NCI-H345 treated with DMSO at 0.1 percent for 48 hours (cell line): ENCODE results near the gene MRNIP.
A peak's percentile ranks its signal among the peaks of the same experiment; 100 is the strongest.

Experiments used
- DNase-seq: peaks from one replicate; lab custom pipeline; 2025; ENCODE audit not compliant: unreplicated experiment; lab: John Stamatoyannopoulos, UW

The MRNIP gene

DNA sequence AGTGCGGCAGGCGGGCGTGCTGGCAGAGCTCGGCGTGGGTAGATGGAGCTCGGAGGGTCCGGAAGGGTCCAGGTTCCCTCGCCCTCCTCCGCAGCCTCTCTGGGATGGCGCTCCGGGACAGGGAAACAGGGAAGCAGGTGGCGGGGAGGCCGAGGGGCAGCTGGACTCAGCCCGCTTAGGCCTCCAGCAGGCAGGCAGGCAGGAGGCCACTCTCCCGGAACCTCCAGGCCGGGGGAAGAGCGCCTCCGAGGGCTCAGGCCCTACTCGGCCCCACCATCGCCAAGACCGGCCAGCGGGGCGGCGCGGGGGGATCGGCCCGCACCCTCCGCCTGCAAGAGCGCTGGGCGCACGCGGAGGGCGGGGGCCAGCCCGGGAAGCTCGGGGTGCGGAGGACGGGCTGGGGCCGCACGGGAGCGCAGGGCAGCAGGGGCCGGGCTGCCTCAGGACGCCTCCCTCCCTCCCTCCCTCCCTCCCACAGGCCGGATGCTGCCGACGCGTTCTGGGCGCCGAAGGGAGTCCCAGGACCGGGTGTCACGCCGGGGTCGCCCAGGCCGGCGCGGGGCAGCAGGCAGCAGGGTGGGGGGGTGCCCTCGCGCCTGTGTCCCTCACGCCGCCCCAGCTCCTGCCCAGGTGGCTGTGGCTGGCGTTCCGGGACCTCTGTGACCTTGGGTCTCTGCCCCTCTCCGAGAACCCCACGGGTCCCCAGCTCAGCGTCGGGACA, 52.9 kb downstream of the MRNIP start:
- no peak for DNase-seq

DNA sequence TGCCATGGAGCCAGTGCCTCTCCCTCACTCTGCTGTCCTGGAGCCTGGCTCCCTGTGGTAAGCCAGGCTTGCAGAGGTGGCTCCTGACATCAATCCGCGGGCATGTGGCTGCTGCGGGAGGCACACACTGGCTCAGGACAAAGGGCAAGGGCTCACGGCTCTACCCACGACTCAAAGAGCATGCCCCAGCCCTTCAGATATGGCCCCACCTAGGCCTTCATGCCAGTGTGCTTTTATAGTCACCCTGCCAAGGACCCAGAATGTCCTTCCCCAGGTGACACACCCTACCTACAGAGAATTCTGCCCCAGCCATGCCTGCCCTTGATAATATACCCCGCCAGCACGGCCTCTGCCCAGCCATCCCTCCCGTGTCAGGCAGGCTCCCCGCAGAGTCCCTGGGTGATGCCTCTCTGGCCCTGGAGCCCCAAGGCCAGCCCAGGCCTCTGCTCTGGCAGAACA, 53.5 kb downstream of the MRNIP start:
- no peak for DNase-seq

DNA sequence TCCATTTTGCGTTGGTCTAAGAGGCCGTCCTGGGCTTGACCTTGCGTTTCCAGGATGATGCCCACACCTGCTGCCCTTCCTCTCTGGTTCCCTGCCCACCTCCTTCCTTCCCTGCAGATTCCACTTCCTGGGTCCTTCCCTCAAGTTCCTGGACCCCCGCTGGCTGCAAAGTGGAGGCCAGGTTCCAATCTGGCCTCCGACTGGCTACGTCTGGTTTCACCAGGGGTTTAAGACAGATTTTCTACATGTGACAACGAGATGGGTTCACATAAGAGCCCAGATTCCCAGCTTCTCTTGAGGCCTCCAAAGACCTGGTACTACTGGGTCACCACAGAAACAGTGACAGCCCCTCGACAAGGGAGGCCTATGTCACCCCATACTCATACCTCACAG, 54.1 kb downstream of the MRNIP start:
- no peak for DNase-seq

DNA sequence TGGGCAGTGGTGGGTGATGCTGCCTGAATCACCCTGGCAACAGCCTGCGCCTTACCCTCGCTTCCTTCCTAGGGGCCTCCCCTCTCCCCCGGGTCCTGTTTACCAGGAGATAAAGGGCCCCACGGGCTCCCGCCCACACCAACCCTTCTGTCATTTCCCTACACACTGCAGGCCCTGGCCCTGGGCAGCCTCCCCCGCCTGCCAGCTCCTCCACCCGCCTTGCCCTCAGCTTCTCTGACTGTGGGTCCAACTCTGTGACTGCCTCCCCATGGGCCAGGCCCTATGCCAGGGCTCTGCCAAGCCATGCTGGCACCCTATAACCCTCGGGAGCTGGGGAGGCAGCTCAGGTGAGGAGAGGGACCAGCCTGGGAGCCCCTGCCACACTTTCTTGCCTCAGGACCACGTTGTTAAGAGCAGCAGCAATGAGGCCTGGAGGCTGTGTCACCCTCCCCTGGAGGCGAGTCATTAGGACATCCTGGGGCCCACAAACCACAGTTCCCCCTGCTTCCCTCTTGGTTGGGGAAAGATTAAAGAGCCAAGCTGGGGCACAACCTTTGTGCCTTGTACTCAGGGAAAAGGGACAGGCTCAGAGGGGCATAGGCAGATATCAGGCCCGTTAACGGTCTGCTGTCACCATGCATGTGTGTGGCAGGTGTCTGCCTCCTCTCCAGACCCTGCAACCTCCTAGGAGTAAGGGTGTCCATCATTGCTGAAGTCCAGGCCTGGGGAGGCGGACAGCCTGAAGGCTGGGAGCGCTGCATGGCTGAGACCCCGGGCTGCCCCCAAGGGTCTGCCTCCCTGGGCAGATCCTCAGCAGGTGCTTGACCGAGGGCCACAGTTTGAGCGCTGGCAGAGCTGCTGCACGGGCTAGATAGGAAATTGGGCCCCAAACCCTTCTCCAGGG, 54.7 kb downstream of the MRNIP start:
- DNase-seq = peak; percentile 72

DNA sequence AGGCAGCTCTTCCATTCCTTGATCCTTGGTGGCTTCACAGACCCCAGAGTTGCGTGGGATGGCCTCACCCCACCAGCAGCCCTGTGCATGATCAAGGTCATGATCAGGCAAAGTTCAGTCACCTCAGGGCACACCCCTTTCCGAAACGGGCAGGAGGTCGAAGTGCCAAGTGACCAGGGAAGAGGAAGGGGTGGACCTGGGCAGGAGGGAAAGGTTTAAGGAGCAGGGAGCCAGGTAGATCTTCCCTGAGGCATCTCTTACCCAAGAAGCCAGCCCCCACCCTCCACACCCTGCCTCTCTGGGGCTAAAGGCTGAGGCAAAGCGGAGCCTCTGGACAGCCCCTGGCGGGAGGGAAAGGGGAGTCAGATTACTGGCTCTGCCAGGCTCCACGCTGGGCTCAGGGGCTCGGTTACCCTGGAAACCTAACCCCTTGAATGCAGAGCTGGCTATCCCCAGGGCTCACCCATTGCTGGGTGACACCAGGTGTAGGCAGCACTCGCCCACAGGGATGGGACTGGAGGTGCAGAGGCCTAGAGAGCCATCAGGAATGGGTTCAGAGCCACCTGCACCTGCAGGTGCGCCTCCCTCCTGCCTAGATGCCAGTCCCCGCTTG, 55.6 kb downstream of the MRNIP start:
- DNase-seq = peak; percentile 93

DNA sequence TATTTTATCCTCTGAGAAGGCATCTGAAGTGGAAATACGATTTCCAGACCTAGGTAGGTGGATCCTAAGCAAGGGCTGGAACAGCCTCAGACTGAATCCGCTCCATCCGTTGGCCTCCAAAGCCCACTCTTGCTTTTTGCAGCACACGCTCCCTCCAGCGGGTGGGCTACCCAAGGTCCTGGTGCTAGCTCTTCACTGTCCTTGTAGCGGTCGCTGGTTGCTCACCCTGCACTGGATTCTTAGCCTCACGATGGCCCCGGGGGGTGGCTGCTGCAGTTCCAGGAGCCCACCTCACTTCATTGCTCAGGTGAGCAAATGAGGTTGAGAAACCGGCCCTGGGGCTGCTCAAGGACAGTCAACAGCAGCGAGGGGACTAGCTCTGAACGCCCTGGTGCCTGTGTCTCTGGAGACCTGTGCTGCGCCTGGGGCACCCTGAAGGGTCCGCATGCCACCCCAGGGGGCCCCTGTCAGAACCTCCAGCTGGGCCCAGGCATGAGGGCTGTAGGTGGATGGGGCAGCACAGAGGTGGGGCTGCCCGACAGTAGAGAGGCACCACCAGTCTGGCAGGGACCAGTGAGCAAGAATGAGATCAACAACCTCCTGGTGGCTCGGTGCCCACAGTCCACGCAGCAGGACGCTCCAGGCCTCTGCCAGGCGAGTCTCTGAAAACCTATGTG, 56.3 kb downstream of the MRNIP start:
- no peak for DNase-seq

DNA sequence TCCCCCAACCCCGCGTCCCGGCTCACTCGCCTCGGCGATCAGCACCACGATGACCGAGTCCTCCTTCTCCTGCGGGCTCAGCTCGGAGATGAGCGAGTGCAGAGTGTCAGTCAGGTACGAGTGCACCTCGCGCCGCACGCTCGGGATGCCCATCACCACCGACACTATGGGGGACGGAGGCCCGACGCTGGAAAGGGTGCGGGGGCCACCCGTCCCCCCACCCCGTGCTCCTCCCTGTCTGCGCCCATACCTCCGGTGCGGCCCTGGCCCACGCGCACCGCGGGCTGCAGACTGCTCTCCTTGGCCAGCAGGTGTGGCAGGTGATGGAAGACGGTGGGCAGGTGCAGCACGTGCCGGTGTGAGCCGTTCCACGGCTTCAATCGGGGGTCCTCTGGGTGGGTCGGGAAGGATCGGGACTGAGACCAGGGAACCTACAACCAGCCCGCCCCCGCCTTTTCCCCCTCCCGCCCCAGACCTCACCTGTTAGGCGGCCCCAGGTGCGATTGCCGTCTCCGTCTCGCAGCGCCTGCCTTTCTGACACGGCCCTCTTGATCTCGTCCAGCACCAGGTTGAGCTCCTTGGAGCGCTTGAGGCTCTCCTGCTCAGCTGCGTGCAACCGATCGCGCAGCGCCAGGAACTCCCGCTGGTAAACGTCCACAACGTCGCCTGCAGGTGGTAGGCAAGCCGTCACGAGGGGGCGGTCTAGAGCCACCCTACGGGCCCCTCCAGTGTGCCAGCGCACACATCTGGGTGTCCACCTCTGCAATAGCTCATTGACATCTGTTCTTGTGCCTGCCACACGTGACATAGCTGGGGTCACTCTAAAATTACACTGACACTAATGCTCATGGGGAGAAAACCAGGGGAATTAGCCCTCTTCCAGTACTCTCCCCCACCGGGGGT, 57.1 kb downstream of the MRNIP start:
- DNase-seq = no peak

DNA sequence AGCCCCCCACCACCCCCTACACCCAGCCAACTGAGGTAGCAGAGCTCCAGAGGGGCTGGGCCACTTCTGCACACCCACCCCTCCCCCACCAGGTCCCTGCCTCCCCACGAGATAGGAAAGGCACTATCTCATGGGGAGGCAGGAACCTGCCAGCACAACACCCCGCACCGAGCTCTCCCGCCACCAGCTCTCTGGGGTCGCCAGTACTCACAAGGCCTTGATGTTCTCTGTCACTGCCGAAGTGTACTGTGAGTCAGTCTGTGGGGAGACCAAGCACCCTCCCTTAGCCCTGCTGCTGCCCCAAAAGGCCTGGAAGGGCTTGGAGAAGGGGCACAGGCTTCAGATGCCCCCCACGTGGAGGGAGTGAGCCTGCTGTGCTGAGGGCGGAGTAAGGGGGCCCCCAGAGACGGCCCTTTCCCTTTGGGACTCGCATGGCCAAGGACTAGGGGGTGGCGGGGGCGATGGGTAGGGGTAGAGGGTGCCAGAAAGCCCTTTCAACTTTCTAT, 57.9 kb downstream of the MRNIP start:
- no peak for DNase-seq

DNA sequence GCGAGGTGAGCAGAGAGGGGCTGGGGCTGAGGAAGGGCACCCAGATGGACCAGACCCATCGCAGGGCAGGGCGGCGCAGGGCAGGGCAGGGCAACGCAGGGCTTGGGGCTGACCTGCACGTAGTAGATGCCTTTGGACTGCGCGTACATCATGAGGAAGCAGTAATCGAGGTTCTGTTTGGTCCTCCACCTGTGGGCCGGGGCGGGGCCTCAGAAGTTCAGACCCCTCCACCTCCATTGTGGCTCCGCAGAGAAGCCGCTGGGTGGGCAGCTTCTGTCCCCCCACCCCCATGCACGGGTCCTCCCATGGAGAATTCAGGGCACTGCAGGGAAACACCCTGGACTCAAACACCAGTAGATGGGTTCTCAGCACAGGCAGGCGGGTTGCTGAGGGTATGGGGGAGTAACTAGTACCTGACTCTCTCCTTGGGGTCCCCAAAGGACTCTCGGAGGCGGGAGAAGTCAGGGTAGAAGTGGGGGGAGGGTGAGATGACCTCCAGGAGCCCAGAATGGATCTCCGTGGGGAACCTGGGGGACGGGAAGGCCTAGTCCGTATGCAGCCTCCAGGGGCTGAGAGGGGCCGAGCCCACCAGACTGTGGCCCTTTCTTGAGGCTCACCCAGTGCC, 58.4 kb downstream of the MRNIP start:
- no peak for DNase-seq

DNA sequence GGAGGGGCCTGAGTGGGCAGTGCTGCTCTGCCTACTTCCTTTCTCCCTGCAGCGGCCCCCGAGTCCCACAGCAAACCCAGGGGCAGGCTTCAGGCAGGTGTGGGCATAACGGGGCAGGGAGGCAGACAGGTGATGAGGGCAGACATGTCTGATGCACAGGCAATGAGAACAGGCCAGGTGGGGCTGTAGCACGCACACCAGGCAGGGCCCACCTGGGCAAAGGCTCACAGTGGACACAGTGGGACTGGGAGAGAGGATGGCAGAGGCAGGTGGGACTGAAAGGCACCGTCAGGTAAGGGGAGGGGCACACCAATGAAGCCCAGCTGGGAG, 59.0 kb downstream of the MRNIP start:
- DNase-seq = no peak

DNA sequence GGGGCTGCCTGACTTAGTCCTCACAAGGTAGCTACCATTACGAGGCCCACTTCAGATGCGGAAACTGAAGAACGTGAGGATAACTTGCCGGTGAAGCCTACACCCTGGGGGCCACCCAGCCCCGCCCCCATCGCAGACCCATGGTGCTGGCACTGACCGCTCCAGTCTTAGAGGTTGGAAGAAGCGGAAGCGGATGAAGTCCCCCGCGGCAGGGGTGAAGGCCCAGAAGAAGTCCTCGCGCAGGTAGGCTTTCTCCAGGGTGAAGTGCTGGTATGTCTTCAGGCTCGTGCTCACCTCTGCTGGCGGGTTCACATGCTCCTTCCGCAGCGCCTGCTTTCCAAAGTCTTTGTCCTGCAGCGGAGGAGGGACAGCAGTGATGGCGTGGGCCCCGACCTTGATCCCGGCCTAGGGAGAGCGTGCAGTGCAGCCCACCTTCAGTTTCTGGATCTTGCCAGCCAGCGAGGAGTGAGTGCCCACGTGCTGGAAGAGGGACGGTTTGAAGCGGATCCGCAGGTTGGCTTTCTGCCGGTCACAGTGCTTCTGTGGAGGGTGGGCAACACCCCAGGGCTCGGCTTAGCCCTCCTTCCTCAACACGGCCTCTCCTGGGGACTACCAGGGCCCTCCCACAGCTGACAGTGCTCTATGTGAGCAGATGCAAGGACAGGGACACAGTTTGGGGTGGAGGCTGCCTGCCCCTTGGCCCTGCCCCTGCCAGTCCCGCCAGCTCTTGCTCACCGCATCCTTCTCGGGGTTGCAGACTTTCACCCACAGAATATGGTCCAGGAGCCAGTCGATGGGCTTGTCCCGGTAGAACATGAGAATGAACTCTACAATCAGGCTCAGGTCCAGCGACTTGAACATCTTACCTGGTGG, 59.6 kb downstream of the MRNIP start:
- DNase-seq = no peak

DNA sequence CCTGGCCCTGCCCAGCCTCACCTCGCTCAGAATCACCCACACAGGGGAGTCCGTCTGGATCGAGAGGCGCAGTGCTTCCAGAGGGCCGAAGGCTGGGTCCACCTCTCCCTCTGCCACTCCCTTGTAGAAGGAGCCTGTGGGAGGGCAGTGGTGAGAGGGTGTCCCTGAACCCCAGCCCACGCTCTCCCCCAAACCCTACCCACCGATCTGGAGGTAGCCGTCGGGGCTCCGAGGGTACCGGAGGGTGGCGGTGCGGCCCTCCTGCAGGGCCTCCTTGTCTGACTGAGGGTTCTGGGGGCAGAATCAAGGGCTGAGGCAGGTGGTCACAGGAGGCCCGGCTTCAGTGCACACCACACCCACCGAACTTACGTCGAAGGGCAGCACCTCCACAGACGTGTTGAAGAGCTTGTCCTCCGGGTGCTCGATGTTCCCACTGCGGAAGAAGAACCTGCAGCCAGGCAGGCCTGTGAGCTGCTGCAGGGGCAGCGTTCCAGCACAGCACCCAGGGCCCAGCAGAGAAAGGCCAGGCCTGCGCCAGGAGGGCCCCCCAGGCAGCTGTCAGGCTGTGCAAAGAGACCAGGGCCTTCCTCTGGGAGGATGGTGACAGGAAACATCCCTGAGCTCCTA, 60.4 kb downstream of the MRNIP start:
- no peak for DNase-seq

DNA sequence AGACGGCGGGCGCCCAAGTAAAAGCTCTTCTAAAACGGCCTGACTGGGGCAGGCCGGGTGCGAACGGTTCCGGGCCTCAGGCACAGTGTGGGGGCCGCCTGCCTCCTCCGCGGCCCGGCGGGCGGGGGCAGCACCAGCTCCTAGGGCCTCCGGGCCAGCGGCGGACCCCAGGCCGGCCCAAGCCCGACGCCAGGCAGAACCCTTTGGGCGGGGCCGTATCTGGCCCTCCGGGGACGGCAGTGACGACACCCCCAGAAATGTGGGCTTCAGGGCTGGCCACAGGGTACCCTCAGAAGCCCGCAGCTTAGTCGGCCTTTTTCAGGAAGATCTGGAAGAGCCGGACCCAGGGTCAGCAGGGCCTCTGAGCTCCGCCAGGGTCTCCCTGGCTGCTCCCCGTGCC, 60.9 kb downstream of the MRNIP start:
- no peak for DNase-seq

DNA sequence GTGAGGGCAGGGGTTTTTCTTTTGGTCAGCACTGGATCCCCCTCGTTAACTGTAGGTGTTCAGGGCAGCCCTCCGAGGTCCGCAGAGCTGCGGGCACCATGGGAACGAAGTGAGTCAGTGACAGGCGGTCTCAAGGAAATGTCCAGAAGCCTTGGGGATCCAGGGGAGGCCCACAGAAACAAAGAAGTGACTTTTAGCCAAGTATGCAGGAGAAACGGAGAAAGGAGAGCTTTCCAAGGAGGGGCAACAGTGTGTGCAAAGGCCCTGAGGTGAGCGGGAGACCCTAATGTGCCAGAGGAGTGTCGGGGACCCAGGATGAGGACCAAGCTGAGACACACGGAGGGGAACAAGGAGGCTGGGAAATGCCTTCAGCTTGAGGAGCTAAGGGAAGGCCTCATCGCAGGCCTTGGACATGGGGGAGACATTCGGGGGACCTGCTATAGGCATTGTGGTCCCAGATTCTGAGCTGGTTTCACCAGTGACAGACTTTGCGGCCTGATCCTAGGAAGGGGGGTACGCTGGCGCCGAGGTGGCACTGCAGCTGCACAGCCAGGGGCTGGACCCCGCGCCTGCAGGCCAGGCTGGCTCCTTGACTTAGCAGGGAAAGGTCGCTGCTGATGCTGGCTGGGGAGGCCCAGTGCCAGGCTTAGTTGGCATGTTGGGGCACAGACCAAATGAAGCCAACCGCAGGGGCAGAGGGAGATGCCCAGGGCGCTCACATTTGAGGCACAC, 61.6 kb downstream of the MRNIP start:
- no peak for DNase-seq

DNA sequence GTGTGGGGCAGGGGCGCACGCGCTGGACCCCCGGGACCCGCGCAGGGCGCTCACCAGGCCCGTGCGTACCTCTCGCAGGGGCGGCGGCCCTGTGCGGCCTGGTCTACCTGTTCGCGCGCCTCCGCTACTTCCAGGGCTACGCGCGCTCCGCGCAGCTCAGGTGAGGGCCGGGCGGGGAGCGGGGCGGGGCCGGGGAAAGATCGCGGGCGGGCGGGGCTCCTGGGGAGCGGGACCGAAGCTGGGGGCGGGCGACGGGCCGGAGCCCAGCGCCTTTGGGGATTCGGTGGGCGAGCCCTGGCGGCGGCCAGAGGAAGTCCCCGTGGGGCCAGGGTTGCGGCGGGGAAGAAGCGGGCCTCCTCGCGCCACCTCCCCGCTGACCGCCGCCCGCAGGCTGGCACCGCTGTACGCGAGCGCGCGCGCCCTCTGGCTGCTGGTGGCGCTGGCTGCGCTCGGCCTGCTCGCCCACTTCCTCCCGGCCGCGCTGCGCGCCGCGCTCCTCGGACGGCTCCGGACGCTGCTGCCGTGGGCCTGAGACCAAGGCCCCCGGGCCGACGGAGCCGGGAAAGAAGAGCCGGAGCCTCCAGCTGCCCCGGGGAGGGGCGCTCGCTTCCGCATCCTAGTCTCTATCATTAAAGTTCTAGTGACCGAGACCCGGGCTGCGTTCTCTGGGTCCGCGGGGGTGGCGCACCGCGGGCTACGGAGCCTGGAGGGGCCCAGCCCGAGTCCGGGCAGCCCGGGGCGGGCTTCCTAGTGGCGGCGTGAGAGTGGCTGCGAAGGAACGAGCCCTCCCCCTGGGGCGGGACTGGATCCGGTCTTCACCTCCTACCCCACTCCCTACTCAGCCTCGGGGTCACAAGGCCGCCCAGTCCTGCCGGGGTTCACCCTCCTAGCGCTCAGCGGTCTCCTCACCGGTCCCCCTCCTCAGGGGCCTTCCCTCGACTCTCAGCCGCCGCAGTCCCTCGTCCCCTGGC, 62.5 kb downstream of the MRNIP start:
- peak; percentile 68 for DNase-seq

DNA sequence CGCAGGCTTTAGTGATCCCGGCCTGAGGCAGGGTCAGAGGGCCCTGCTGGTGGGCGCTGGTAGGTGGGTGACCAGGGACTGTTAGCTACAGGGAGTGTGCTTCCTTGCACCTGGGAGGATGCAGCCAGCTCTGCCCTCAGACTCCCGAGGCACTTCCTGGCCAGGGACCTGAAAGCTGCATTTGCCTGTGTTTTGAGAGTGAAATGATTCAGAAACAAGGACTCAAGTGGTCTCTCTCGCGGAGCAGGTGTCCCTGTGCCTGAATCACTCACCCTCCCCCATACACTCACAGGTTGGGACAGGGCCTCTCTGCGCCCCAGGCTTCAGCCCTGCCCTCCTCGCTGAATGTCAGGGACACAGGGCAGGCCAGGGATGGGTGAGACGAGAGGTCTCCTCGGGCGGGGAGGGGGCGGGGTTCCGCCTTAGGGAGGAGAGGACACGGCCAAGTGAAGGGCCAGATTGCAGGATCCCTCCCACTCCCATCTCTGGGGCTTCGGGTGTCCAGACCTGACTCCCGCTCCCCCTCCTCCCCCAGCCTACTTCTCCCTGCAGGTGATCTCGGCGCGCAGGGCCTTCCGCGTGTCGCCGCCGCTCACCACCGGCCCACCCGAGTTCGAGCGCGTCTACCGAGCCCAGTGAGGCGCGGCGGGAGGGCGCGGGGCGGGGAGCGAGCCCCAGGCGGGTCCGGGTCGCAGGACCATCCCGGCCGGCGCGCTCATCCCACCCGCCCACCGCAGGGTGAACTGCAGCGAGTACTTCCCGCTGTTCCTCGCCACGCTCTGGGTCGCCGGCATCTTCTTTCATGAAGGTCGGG, 63.4 kb downstream of the MRNIP start:
- DNase-seq = peak; percentile 82
